HFFc6 (cell line): Measurements from ENCODE around the gene ATP6V0E1. TPM values are rescaled to one million over a fixed set of nuclear protein-coding genes. Genes with fewer than 3 reads are reported as not detected.
"Not testable (repeated sequence)": the region's sequence is repeated elsewhere in the genome, so short reads cannot be mapped to it uniquely, and the experiment has no call there.

Experiments used
- DNase-seq: peaks from one replicate; pipeline ENCODE4 v3.0.0-alpha.2; 2018
- H3K27ac Mint-ChIP-seq: 2 replicates; pipeline ENCODE4 v1.8.0; 2020; ENCODE audit warnings: mild to moderate bottlenecking, mixed read lengths
- H3K27me3 Mint-ChIP-seq: 2 replicates; pipeline ENCODE4 v1.8.0; 2021; ENCODE audit warnings: mild to moderate bottlenecking, moderate library complexity, mixed read lengths; ENCODE audit not compliant: insufficient read depth
- H3K36me3 Mint-ChIP-seq: 2 replicates; pipeline ENCODE4 v1.8.0; 2021; ENCODE audit warnings: low read depth, mixed read lengths
- H3K4me1 Mint-ChIP-seq: 2 replicates; pipeline ENCODE4 v1.8.0; 2020; ENCODE audit warnings: low read depth, mixed read lengths
- H3K4me3 Mint-ChIP-seq: 2 replicates; pipeline ENCODE4 v1.8.0; 2020; ENCODE audit warnings: mild to moderate bottlenecking, moderate library complexity, mixed read lengths
- H3K9me3 Mint-ChIP-seq: 2 replicates; pipeline ENCODE4 v1.8.0; 2020; ENCODE audit warnings: mild to moderate bottlenecking, mixed read lengths
- total RNA-seq, 6 experiments: library from RNA; stranded (reverse); fragmentation: NEBNext Ultra II Directional; extraction: Animal tissue kit (Norgen Biotek cat#: 25700); gene quantifications; 2 replicates in 1 of 6; 3 replicates in 5 of 6; pipeline ENCODE4 v1.2.3, GENCODE V29; 2021
- TF ChIP-seq, protein P1 (sequence below): fragments of 200-600 bp; sonication (generic); IDR thresholded peaks from 2 replicates; pipeline ENCODE4 v1.5.0; 2021; ENCODE audit warnings: antibody characterized with exemption, mild to moderate bottlenecking

The ATP6V0E1 gene
- total RNA-seq, 6 experiments from 2014 or later, result 462 to 606 (median 488) TPM

DNA sequence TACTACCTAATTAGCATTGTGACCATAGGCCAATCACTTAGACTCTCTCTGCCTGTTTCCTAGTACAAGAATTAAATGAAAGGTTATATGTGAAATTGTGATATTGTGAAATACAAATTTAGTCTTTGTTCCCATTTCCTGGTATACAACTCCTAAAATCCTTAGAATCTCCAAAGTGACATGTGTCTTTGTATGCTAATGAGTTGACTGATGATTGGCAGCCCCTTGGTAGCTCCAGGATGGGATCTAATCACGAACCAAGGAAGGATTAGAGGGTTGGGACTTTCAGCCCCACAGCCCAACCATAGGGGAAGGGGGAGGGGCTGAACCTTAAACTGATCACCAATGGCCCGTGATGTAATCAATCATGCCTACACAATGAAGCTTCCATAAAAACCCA is 31.6 kb downstream of the ATP6V0E1 start:
- H3K9me3 Mint-ChIP-seq, result no peaks in the 10 kb centered on the region
- DNase-seq, result no peak
- no peak overlapping the region for H3K27ac Mint-ChIP-seq
- no peak overlapping the region for H3K4me3 Mint-ChIP-seq
- peaks cover 14% of the 10 kb centered on the region; the same call in 1 of the 2 replicates for H3K36me3 Mint-ChIP-seq
- TF ChIP-seq, protein P1, sequence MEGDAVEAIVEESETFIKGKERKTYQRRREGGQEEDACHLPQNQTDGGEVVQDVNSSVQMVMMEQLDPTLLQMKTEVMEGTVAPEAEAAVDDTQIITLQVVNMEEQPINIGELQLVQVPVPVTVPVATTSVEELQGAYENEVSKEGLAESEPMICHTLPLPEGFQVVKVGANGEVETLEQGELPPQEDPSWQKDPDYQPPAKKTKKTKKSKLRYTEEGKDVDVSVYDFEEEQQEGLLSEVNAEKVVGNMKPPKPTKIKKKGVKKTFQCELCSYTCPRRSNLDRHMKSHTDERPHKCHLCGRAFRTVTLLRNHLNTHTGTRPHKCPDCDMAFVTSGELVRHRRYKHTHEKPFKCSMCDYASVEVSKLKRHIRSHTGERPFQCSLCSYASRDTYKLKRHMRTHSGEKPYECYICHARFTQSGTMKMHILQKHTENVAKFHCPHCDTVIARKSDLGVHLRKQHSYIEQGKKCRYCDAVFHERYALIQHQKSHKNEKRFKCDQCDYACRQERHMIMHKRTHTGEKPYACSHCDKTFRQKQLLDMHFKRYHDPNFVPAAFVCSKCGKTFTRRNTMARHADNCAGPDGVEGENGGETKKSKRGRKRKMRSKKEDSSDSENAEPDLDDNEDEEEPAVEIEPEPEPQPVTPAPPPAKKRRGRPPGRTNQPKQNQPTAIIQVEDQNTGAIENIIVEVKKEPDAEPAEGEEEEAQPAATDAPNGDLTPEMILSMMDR, result no peak
- H3K4me1 Mint-ChIP-seq, result peaks cover 35% of the 10 kb centered on the region
- no peaks in the 10 kb centered on the region; the same call in none of the 2 replicates for H3K27me3 Mint-ChIP-seq

DNA sequence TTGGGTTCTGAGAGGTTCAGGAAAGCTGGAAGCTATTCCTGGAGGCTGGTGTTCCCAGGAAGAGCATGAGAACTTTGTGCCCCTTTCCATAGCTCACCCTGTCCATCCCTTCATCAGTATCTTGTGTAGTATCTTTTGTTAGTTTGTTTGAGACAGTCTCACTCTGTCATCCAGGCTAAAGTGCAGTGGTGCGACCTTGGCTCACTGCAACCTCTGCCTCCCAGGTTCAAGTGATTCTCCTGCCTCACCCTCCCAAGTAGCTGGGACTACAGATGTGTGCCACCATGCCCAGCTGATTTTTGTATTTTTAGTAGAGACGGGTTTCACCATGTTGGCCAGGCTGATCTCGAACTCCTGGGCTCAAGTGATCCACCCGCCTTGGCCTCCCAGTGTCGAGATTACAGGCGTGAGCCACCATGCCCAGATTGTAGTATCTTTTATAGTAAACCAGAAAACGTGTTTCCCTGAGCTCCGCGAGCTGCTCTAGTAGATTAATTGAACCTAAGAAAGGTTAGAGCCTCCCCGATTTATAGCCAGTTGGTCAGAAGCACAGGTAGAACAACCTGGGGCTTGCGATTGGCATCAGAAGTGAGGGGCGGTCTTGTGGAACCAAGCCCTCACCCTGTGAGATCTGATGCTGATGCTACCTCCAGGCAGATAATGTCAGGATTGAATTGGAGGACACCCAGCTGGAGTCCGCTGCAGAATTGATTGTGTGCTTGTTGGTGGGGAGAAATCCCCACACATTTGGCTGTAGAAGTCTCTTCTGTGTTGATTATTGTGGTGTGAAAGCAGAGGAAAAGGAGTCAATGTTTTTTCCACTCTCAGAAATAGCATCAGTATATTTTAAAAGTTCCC is 32.3 kb downstream of the ATP6V0E1 start:
- H3K27ac Mint-ChIP-seq, result peak overlapping the region; percentile 66
- H3K9me3 Mint-ChIP-seq, result no peaks in the 10 kb centered on the region
- peaks cover 16% of the 10 kb centered on the region for H3K36me3 Mint-ChIP-seq
- H3K27me3 Mint-ChIP-seq, result no peaks in the 10 kb centered on the region; the same call in 1 of the 2 replicates
- no peak for DNase-seq
- TF ChIP-seq, protein P1, result no peak
- no peak overlapping the region for H3K4me3 Mint-ChIP-seq
- H3K4me1 Mint-ChIP-seq, result peaks cover 31% of the 10 kb centered on the region

DNA sequence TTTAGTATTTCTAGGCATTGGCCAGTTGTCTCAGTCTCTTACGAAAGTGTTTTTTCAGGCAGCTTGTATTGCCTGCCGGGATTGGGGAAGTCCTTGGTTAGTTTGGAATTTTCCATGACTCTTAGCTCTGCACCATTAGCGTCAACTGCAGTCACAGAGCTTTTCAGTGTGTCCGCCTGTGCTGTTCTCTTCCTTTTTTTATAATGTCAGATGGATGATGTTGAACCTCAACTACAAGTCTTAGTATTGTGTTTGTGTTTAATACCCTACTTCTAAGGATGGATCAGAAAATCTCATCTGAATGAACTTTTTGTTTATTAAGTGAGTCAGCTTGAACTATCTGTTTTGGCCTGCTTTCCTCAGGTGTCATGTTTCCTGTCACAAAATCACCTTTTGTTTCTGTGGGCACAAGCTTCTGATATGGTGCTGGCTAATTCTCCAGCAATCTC is 33.1 kb downstream of the ATP6V0E1 start:
- Mint-ChIP-seq H3K4me1 (peaks cover 31% of the 10 kb centered on the region), H3K27ac (peak overlapping the region; percentile 66), H3K9me3 (no peaks in the 10 kb centered on the region), H3K4me3 (no peak overlapping the region), H3K27me3 (no peaks in the 10 kb centered on the region; the same call in none of the 2 replicates), H3K36me3 (peaks cover 22% of the 10 kb centered on the region)
- TF ChIP-seq, protein P1, result no peak
- peak; percentile 38 for DNase-seq

DNA sequence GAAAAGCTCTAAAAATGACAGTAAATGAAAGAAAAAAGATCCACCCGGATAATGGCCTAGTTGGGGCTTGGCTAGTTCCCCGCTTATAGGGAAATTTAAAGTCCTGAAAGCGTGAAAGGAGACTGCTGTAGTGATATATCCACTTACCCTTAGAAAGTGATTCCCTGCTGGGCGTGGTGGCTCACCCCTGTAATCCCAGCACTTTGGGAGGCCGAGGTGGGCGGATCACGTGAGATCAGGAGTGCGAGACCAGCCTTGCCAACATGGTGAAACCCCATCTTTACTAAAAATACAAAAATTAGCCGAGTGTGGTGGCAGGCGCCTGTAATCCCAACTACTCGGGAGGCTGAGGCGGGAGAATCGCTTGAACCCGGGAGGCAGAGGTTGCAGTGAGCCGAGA is 33.5 kb downstream of the ATP6V0E1 start:
- Mint-ChIP-seq H3K27ac (peak overlapping the region; percentile 66), H3K36me3 (peaks cover 21% of the 10 kb centered on the region), H3K4me1 (peaks cover 32% of the 10 kb centered on the region)
- DNase-seq, H3K9me3 Mint-ChIP-seq, H3K4me3 Mint-ChIP-seq, H3K27me3 Mint-ChIP-seq: not testable (repeated sequence)

DNA sequence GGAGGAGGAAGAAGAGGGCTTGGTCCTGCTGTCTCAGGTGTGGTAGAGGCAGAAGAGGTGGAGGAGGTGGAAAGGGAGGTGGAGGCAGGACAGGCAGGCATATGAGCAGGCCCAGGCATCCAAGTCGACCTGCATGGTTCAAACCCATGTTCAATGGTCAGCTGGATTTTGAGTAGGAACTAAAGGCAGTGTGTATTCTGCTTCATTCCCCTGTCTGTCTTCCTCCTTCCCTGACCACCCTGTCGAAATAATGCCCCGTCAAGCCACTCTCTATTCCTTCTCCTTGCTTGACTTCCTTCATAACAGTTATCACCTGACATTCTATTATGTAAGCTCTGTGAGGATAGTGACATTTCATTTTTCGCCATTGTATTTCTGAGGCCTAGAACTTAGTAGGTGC is 34.8 kb downstream of the ATP6V0E1 start:
- no peaks in the 10 kb centered on the region for H3K9me3 Mint-ChIP-seq
- H3K36me3 Mint-ChIP-seq, result peaks cover 25% of the 10 kb centered on the region
- TF ChIP-seq, protein P1, result no peak
- no peaks in the 10 kb centered on the region; the same call in 1 of the 2 replicates for H3K27me3 Mint-ChIP-seq
- no peak overlapping the region for H3K27ac Mint-ChIP-seq
- DNase-seq, result no peak
- peaks cover 37% of the 10 kb centered on the region for H3K4me1 Mint-ChIP-seq
- no peak overlapping the region for H3K4me3 Mint-ChIP-seq

DNA sequence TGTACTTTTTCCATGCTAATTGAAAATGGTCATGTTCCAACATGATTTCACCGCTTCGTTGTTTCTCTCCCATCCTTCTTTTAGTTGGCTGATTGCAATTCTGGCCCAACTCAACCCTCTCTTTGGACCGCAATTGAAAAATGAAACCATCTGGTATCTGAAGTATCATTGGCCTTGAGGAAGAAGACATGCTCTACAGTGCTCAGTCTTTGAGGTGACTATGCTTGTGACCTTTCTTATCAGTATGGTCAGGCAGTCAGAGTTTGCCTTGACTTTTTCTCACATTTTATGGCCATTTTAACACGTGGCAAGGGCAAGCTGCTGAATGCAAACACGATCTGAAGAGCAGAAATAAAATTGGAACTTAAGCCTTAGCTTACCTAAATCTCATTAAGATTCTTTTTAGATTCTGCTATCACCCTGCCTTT is 36.6 kb downstream of the ATP6V0E1 start:
- H3K4me1 Mint-ChIP-seq, result peaks cover 37% of the 10 kb centered on the region
- no peaks in the 10 kb centered on the region for H3K9me3 Mint-ChIP-seq
- DNase-seq, result no peak
- H3K36me3 Mint-ChIP-seq, result peaks cover 30% of the 10 kb centered on the region
- no peak overlapping the region for H3K4me3 Mint-ChIP-seq
- H3K27me3 Mint-ChIP-seq, result peaks cover 2% of the 10 kb centered on the region; the same call in 1 of the 2 replicates
- H3K27ac Mint-ChIP-seq, result peak overlapping the region; percentile 11; the same call in 1 of the 2 replicates
- TF ChIP-seq, protein P1, result no peak
